ENCODE data around the gene SPAG17.

GRCh38 chr1:118097622-118098348 is 87.2 kb downstream of the SPAG17 start:
- TF ChIP-seq CTCF (IDR thresholded peaks at IDR 0.05; ENCODE audit: low read depth, low read length, poor library complexity, severe bottlenecking): no peak
- no peak for TF ChIP-seq EZH2phosphoT487 (IDR thresholded peaks at IDR 0.05; ENCODE audit: borderline replicate concordance, low read length)

All from DOHH2 (cell line).